ENCODE results near the gene LIMCH1. TPM values are rescaled to one million over a fixed set of nuclear protein-coding genes. Genes with fewer than 3 reads are reported as not detected.

LIMCH1 gene
- total RNA-seq, 1 donor, result 9.0 TPM

GRCh38 chr4:41599192-41599786, 61.3 kb downstream of the LIMCH1 start:
- Histone ChIP-seq H4K20me1 (ENCODE audit: insufficient read depth, low read length) (no peaks in the 10 kb centered on the region), H3K27me3 (ENCODE audit: insufficient read depth, low read length) (no peaks in the 10 kb centered on the region), H2AFZ (ENCODE audit: low read length) (no peak overlapping the region), H3K36me3 (ENCODE audit: insufficient read depth, low read length) (no peaks in the 10 kb centered on the region), H3K27ac (ENCODE audit: low read depth, low read length) (no peak overlapping the region), H3K9me3 (ENCODE audit: low read depth, low read length) (no peaks in the 10 kb centered on the region), H3K79me2 (ENCODE audit: insufficient read depth, low read length) (no peaks in the 10 kb centered on the region), H3K4me2 (ENCODE audit: insufficient read depth, low read length) (no peak overlapping the region), H3K4me3 (ENCODE audit: insufficient read depth, low read length) (no peak overlapping the region), H3K4me1 (ENCODE audit: insufficient read depth, low read length) (no peaks in the 10 kb centered on the region)
- DNase-seq (ENCODE audit: insufficient read length, low spot score, missing footprints), result no peak
- no peak for TF ChIP-seq CTCF (IDR thresholded peaks at IDR 0.05; ENCODE audit: extremely low read depth, low read depth, low read length)

- no peaks in the 10 kb centered on the region for H3K4me1 ChIP-seq (ENCODE audit: insufficient read depth, low read length)
These were observed 62.4 kb downstream of the LIMCH1 start for GRCh38 chr4:41600243-41600912.

GRCh38 chr4:41601025-41601424, 63.1 kb downstream of the LIMCH1 start:
- Histone ChIP-seq H3K27ac (ENCODE audit: low read depth, low read length) (no peak overlapping the region), H3K4me3 (ENCODE audit: insufficient read depth, low read length) (no peak overlapping the region), H3K36me3 (ENCODE audit: insufficient read depth, low read length) (no peaks in the 10 kb centered on the region), H3K79me2 (ENCODE audit: insufficient read depth, low read length) (no peaks in the 10 kb centered on the region), H2AFZ (ENCODE audit: low read length) (no peak overlapping the region), H4K20me1 (ENCODE audit: insufficient read depth, low read length) (no peaks in the 10 kb centered on the region), H3K4me1 (ENCODE audit: insufficient read depth, low read length) (no peaks in the 10 kb centered on the region), H3K4me2 (ENCODE audit: insufficient read depth, low read length) (no peak overlapping the region), H3K9me3 (ENCODE audit: low read depth, low read length) (no peaks in the 10 kb centered on the region), H3K27me3 (ENCODE audit: insufficient read depth, low read length) (no peaks in the 10 kb centered on the region)
- DNase-seq (ENCODE audit: insufficient read length, low spot score, missing footprints), result no peak
- no peak for TF ChIP-seq CTCF (IDR thresholded peaks at IDR 0.05; ENCODE audit: extremely low read depth, low read depth, low read length)

More at GRCh38 chr4:41600243-41600912, 62.4 kb downstream of the LIMCH1 start:
- no peak overlapping the region for H3K4me2 ChIP-seq (ENCODE audit: insufficient read depth, low read length)
- no peak for TF ChIP-seq CTCF (IDR thresholded peaks at IDR 0.05; ENCODE audit: extremely low read depth, low read depth, low read length)
- H3K9me3 ChIP-seq (ENCODE audit: low read depth, low read length), result no peaks in the 10 kb centered on the region
- H3K27ac ChIP-seq (ENCODE audit: low read depth, low read length), result no peak overlapping the region
- H3K27me3 ChIP-seq (ENCODE audit: insufficient read depth, low read length), result no peaks in the 10 kb centered on the region
- no peaks in the 10 kb centered on the region for H3K36me3 ChIP-seq (ENCODE audit: insufficient read depth, low read length)
- no peaks in the 10 kb centered on the region for H4K20me1 ChIP-seq (ENCODE audit: insufficient read depth, low read length)
- no peak overlapping the region for H2AFZ ChIP-seq (ENCODE audit: low read length)
- no peak overlapping the region for H3K4me3 ChIP-seq (ENCODE audit: insufficient read depth, low read length)
- DNase-seq (ENCODE audit: insufficient read length, low spot score, missing footprints), result no peak
- H3K79me2 ChIP-seq (ENCODE audit: insufficient read depth, low read length), result no peaks in the 10 kb centered on the region

GRCh38 chr4:41602113-41602512, 64.2 kb downstream of the LIMCH1 start:
- no peak overlapping the region for H3K27ac ChIP-seq (ENCODE audit: low read depth, low read length)
- H3K27me3 ChIP-seq (ENCODE audit: insufficient read depth, low read length), result no peaks in the 10 kb centered on the region
- H3K9me3 ChIP-seq (ENCODE audit: low read depth, low read length), result no peaks in the 10 kb centered on the region
- H3K79me2 ChIP-seq (ENCODE audit: insufficient read depth, low read length), result no peaks in the 10 kb centered on the region
- no peaks in the 10 kb centered on the region for H4K20me1 ChIP-seq (ENCODE audit: insufficient read depth, low read length)
- TF ChIP-seq CTCF (IDR thresholded peaks at IDR 0.05; ENCODE audit: extremely low read depth, low read depth, low read length), result no peak
- no peak overlapping the region for H3K4me3 ChIP-seq (ENCODE audit: insufficient read depth, low read length)
- no peak overlapping the region for H2AFZ ChIP-seq (ENCODE audit: low read length)
- DNase-seq (ENCODE audit: insufficient read length, low spot score, missing footprints), result no peak
- no peaks in the 10 kb centered on the region for H3K4me1 ChIP-seq (ENCODE audit: insufficient read depth, low read length)
- no peaks in the 10 kb centered on the region for H3K36me3 ChIP-seq (ENCODE audit: insufficient read depth, low read length)
- no peak overlapping the region for H3K4me2 ChIP-seq (ENCODE audit: insufficient read depth, low read length)

Measured in osteoblast (primary cell).